Vagina (tissue), 2 donors: Measurements from ENCODE around the gene RIN3. TPM values are rescaled to one million over a fixed set of nuclear protein-coding genes. Genes with fewer than 3 reads are reported as not detected.

ENCODE experiments used
- DNase-seq, 2 donors: peaks; one replicate each; pipeline ENCODE4 v3.0.0-alpha.2; 2017; ENCODE audit errors: extremely low spot score in 2 of 2
- H3K27ac ChIP-seq: fragments of 200-600 bp; sonication (generic); one replicate; pipeline ENCODE4 v1.5.1; 2019
- H3K27me3 ChIP-seq: fragments of 200-600 bp; sonication (generic); one replicate; pipeline ENCODE4 v1.5.1; 2019
- H3K36me3 ChIP-seq, 2 donors: fragments of 200-600 bp; sonication (generic); one replicate each; pipeline ENCODE4 v1.5.1; 2017 to 2019
- H3K4me1 ChIP-seq: fragments of 200-600 bp; sonication (generic); one replicate; pipeline ENCODE4 v1.5.1; 2019
- H3K4me3 ChIP-seq, 2 donors: fragments of 200-600 bp; sonication (generic); 1 replicate in 1 of 2; 2 replicates in 1 of 2; pipeline ENCODE4 v1.5.1; 2016 to 2019
- H3K9me3 ChIP-seq: fragments of 200-600 bp; sonication (generic); one replicate; pipeline ENCODE4 v1.5.1; 2019
- POLR2A ChIP-seq, 2 donors: fragments of 450-650 bp; IDR thresholded peaks; one replicate each; pipeline ENCODE4 v1.6.1; 2017; ENCODE audit warnings: antibody characterized with exemption in 2 of 2, mild to moderate bottlenecking in 2 of 2, moderate library complexity in 2 of 2
- POLR2AphosphoS5 ChIP-seq, 2 donors: sonication (generic); formaldehyde crosslinking; IDR thresholded peaks; one replicate each; pipeline ENCODE4 v1.9.0; 2017; ENCODE audit warnings: antibody characterized with exemption in 2 of 2, mild to moderate bottlenecking in 2 of 2, low read depth in 1 of 2; ENCODE audit not compliant: insufficient read depth in 1 of 2
- intact Hi-C: fragments of 100-400 bp; cut with DNase I; formaldehyde crosslinking; loops from one replicate; pipeline ENCODE4 v1.15.1; 2023
- total RNA-seq: library from RNA; depleted of rRNA; stranded (reverse); fragments of >200 nt; gene quantifications from one replicate; pipeline ENCODE4 v1.2.3, GENCODE V29; 2016
- TF ChIP-seq, protein P1 (sequence below), 3 experiments: fragments of 450-650 bp in 2 of 3; fragments of 200-600 bp in 1 of 3; sonication (generic) in 1 of 3; IDR thresholded peaks; one replicate each; pipeline ENCODE4 v1.5.1; 2017 to 2019; ENCODE audit warnings: antibody characterized with exemption in 3 of 3, mild to moderate bottlenecking in 2 of 3, moderate library complexity in 2 of 3

The RIN3 gene
- total RNA-seq, 1 donor from 2014 or later = 22.6 TPM

DNA sequence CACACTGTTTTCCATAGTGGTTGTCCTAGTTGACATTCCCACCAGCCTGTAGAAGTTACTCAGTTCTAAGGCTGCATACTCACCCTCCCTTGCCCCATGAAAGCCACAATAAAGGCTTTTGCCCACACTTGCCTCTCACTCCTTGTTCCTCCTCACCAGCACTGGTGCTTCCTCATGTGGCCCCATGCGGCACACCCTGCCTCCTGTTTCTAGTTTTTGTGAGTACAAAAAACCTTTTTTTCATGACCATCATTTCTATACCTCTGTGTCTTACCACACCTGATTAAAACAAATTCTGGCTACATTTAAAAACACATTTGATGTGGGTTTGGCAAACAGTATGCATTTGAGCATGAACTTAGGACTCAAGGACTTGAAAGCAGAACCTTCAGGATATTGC, 40.7 kb upstream of the RIN3 start:
- H3K27ac ChIP-seq = peak overlapping the region; percentile 68
- TF ChIP-seq, protein P1, sequence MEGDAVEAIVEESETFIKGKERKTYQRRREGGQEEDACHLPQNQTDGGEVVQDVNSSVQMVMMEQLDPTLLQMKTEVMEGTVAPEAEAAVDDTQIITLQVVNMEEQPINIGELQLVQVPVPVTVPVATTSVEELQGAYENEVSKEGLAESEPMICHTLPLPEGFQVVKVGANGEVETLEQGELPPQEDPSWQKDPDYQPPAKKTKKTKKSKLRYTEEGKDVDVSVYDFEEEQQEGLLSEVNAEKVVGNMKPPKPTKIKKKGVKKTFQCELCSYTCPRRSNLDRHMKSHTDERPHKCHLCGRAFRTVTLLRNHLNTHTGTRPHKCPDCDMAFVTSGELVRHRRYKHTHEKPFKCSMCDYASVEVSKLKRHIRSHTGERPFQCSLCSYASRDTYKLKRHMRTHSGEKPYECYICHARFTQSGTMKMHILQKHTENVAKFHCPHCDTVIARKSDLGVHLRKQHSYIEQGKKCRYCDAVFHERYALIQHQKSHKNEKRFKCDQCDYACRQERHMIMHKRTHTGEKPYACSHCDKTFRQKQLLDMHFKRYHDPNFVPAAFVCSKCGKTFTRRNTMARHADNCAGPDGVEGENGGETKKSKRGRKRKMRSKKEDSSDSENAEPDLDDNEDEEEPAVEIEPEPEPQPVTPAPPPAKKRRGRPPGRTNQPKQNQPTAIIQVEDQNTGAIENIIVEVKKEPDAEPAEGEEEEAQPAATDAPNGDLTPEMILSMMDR (IDR thresholded peaks at IDR 0.05) = no peak
- TF ChIP-seq POLR2AphosphoS5 (IDR thresholded peaks at IDR 0.05; ENCODE audit: insufficient read depth in 1 of 2, low read depth in 1 of 2) (no peak), POLR2A (IDR thresholded peaks at IDR 0.05) (no peak)
- peak in 1 of 2 donors; percentile 52 for DNase-seq
- no peaks in the 10 kb centered on the region for H3K27me3 ChIP-seq
- no peaks in the 10 kb centered on the region for H3K9me3 ChIP-seq
- intact Hi-C loops = no loop called here
- peaks cover 24% of the 10 kb centered on the region for H3K4me1 ChIP-seq
- H3K4me3 ChIP-seq = no peak overlapping the region
- H3K36me3 ChIP-seq = no peaks in the 10 kb centered on the region

DNA sequence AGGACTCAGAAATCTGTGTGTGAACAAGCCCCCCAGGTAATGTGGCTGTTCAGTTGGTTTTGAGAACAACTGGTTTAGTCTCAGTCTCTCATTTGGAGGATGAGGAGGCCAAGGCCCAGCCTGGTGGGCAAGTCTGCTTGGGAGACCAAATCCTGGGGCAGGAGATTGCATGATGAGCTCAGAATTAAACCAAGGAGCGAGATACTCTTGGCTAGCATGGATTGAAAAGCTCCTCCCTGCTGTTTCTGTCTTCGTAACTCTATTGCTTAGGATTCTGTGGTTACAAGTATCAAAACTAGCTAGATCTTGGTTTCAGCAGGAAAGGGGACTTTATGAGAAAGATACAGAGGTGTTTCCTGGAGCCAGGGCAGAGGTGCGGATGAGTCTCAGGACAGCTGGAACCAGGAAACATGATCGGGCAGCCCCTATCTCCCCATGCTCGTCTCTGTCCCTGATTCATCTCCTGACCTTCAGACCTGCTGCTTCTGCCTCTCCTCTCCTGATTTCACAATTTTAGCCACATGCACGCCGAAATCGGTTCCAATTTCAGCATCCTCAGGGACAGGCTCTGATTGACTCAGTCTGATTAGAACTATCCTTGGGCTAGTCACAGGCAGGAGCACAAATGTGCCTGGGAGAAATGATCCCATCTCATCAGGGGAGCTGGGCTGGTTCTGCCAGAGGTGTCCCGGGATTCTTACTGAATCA, 40.2 kb upstream of the RIN3 start:
- H3K27me3 ChIP-seq = no peaks in the 10 kb centered on the region
- TF ChIP-seq, protein P1 (IDR thresholded peaks at IDR 0.05) = no peak
- TF ChIP-seq POLR2A (IDR thresholded peaks at IDR 0.05) = no peak
- TF ChIP-seq POLR2AphosphoS5 (IDR thresholded peaks at IDR 0.05; ENCODE audit: insufficient read depth in 1 of 2, low read depth in 1 of 2) = no peak
- H3K9me3 ChIP-seq = no peaks in the 10 kb centered on the region
- DNase-seq = peak in 1 of 2 donors; percentile 87
- H3K4me3 ChIP-seq = no peak overlapping the region
- H3K4me1 ChIP-seq = peaks cover 24% of the 10 kb centered on the region
- intact Hi-C loops = no loop called here
- H3K36me3 ChIP-seq = no peaks in the 10 kb centered on the region
- peak overlapping the region; percentile 68 for H3K27ac ChIP-seq

DNA sequence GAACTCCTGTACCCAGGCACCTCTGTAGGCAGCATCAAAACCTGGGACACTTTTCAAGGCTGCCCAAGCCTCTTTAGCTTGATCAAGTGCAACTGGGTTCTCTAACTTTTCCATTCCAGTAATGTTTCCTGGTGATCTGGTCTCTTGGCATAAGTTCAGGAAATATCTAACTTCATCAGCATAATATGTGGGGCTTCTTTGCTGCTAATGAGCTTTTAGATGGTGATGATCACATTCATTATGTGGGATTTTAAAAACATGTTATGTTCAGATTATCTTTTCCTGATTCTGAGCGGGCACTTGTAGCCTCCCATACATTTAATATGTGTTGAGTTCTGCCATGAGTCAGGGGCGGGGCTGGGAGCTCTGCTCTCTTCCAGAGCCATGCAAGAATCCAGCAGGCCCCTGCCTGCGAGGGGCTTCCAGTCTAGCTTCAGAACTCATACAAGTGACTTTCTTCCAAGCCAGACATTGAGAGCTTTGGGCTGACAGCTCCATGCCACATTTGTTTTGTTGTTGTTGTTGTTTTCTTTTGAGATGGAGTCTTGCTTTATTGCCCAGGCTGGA, 39.5 kb upstream of the RIN3 start:
- intact Hi-C loops = no loop called here
- Histone ChIP-seq H3K4me3 (no peak overlapping the region), H3K27ac (peak overlapping the region; percentile 68), H3K9me3 (no peaks in the 10 kb centered on the region), H3K36me3 (no peaks in the 10 kb centered on the region), H3K4me1 (peaks cover 24% of the 10 kb centered on the region), H3K27me3 (no peaks in the 10 kb centered on the region)
- no peak for TF ChIP-seq POLR2A (IDR thresholded peaks at IDR 0.05)
- TF ChIP-seq, protein P1 (IDR thresholded peaks at IDR 0.05) = no peak
- TF ChIP-seq POLR2AphosphoS5 (IDR thresholded peaks at IDR 0.05; ENCODE audit: insufficient read depth in 1 of 2, low read depth in 1 of 2) = no peak
- DNase-seq = no peak

DNA sequence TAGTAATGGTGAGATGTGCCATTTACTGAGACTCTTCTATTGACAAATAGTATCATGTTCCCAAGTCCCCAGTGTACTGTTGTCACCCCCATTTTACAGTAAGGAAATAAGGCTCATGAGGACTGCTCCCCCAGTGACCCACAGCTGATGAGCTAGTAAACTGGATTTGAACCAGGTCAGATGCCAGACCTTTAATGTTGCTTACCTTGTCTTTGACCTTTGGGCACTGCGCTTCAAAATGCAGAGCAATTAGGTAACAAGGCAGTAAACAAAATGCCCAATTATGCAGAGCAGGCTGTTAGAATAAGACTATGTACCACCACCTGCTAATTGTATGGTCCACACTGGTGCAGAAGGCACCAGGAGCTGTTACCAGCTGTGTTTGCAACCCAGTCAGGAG, 38.5 kb upstream of the RIN3 start:
- TF ChIP-seq POLR2A (IDR thresholded peaks at IDR 0.05) = no peak
- TF ChIP-seq, protein P1 (IDR thresholded peaks at IDR 0.05) = no peak
- no peak for TF ChIP-seq POLR2AphosphoS5 (IDR thresholded peaks at IDR 0.05; ENCODE audit: insufficient read depth in 1 of 2, low read depth in 1 of 2)
- Histone ChIP-seq H3K4me1 (peaks cover 24% of the 10 kb centered on the region), H3K27ac (peak overlapping the region; percentile 39), H3K9me3 (no peaks in the 10 kb centered on the region), H3K27me3 (no peaks in the 10 kb centered on the region), H3K36me3 (no peaks in the 10 kb centered on the region), H3K4me3 (no peak overlapping the region)
- DNase-seq = peak in 1 of 2 donors; percentile 71
- intact Hi-C loops = no loop called here
